Activated CD8-positive, alpha-beta memory T cell treated with anti-CD3 and anti-CD28 coated beads for 24 hours (primary cell): Measurements from ENCODE around the gene MINK1.

Experiments used
- DNase-seq: peaks from one replicate; pipeline ENCODE4 v3.0.0-alpha.2; 2020

MINK1 gene

DNA sequence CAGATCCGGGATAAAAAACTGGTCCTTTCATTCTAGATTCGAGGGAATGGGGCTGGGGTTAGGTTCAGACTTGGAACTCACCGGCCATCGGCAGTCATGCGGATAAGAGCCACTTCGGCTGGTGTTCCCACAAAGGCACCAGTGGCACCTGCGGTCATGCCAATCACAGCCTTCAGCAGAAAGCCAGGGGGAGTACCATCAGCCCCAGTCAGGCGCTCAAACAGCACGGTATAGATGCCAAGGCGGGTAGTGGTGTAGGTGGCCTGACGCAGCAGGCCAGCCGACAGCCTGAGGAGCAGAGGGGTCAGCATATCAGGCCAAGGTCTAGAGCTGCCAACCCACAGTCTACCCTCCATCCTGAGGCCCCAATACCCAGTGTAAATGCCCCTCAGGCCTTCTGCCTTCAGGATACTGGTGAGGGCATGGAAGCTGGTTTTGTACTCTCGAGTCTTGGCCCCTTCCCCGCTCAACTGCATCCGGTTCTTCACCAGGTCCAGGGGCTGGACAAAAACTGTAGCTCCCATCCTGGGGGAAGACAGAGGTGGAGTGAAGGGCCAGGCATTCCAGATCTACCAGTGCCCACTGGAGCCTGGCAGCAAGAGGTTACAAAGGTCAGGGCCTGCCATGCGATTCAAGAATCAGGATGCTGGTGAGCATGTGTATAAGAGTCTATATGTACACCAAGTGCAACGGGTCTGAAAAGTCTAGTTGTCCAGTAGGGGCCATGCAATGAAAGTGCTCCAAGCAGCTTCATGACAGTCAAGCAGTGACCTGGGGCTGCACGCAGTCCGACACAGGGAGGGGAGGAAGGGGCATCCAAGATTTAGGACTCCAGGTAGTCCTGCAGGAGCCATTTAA, 105.8 kb downstream of the MINK1 start:
- no peak for DNase-seq

DNA sequence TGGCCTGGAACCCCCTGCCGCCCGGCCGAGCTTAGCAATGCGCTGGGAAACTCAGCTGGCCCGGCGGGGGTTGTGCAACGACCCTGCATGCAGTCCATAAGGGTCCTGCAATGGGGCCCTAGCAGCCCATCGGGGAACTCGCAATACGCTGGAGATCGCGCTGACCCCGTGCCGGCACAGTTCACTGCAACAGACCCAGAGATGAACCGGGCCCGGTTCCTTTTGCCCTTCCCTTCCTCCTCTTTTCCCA, 106.3 kb downstream of the MINK1 start:
- DNase-seq = no peak

DNA sequence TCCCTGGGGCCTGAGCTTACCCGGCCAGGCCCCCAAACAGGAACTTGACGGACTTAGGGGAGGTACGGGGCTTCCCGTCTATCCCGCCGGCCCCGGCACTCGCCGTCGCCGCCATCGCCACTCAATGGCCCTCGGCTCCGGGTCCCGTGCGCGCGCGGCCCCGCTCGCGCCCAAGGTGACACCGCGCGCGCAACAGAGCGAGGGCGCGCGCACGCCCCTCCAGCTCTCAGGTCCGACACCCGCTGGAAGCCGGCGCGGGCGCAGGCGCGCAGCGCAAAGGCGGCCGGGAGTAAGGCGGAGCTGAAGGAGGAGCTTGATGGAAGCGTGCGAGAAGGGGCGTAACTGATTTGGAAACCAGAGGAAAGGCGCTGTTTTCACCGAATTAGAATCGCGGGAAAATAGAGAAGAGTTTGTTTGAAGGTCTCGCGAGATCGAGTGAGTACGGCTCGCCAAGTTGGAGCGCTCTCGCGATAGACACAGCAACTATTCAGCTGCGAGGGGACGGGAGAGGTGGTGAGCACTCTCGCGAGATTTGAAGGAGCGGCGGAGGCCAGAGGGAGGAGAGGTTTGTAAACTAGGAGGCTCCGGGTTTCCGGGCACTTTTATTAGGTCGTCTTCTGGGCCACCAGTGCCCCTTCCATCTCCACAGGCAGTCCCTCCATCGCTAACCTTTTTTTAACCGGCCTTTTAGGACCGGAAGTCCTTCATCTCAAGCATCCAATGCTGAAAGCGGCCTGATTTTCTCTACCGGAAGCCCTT, 106.8 kb downstream of the MINK1 start, which contains the start of the genes RNF167 and SLC25A11:
Gene RNF167 (plus strand): TSS at position 473 of the 759 bp plus-strand sequence. CDS start 642 bp downstream, outside the sequence.
Gene SLC25A11 (minus strand): TSS at position 251 of the 759 bp plus-strand sequence. CDS start 136 bp downstream, at position 115.
- DNase-seq = peak; percentile 96

DNA sequence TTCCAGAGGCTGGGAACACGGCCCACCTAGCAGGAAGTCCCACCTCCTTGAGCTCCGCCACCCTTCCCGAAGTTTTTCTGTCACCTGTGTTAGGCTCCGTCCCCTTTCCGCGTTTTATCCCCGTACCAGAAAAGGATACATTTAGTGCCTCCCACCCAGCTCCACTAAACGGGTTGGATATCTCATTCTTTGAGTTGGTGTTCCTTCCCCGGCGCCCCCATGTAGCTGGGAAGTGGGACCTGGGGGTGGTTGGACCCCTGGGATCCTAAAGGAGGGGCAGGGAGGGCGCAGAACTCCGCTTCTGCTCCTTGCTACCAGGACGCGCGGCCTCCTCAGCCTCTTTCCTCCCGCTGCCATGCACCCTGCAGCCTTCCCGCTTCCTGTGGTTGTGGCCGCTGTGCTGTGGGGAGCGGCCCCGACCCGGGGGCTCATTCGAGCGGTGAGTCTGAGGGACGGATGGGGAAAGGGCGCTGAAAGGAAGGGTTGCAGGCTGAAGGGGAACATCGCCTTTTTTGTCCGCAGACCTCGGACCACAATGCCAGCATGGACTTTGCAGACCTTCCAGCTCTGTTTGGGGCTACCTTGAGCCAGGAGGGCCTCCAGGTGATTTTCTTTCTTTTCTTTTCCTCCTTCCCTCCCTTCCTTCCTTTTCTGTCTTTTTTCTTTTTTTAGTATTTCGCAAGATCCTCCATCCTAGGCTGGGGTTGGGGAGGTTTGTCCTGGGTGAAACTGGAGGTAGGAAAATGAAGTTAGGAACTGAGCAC, 107.6 kb downstream of the MINK1 start:
- no peak for DNase-seq

DNA sequence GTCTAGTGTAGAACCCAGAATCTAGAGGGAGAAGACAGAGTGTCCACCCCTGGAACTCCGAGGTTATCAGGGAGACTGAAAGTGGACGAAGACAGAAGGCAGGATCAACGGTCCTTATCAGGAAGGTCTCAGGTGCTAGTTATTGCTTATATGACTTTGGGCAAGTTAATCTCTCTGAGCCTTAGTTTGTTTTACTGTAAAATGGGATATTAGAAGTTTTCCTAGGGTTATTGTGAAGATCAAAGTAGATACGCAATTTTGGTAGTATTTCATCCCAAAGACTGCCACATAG, 108.1 kb downstream of the MINK1 start:
- DNase-seq = no peak

DNA sequence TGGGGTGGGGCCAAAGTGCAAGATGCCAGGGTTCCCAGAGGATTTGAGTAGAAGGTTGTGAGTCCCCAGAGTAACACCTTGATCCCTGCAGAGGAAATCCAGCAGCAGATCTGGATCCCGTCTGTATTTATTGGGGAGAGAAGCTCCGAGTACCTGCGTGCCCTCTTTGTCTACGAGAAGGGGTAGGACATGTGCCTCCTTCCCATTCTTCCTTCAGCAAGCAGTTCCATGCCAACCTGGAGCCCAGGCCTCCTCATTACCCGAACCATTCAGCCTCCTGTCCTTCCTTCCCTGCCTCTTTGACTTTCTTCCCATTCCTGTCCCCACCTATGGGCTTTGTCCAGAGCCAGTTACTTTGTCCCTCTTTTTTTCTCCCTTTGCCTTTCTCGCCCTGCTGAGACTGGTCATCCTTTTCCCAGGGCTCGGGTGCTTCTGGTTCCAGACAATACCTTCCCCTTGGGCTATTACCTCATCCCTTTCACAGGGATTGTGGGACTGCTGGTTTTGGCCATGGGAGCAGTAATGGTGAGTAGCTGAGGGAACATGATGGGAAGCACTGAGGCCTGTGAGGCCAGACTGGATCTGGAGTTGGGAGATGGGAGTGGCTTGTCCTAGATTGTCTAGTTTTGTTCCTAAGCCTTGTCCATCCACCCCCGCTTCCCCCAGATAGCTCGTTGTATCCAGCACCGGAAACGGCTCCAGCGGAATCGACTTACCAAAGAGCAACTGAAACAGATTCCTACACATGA, 109.8 kb downstream of the MINK1 start:
- no peak for DNase-seq

DNA sequence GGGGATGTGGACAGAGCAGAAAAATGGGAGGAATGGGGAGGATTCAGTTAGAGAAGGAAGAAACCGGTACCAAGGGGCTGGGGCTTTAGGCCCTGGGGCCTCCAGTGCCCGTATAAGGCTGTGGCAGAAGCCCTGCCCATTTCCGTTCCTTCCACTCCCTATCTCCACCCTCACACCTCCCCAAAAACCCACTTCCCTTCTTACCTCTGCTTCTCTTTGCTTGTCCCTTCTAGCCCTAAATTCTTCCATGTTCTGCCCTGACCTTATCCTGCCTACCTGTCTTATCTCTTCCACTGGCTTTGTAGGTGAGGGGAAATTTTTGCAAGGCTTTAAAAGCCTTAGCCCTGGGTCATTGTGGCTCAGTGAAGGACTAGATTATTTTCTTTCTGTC, 111.0 kb downstream of the MINK1 start:
- DNase-seq = peak; percentile 73

DNA sequence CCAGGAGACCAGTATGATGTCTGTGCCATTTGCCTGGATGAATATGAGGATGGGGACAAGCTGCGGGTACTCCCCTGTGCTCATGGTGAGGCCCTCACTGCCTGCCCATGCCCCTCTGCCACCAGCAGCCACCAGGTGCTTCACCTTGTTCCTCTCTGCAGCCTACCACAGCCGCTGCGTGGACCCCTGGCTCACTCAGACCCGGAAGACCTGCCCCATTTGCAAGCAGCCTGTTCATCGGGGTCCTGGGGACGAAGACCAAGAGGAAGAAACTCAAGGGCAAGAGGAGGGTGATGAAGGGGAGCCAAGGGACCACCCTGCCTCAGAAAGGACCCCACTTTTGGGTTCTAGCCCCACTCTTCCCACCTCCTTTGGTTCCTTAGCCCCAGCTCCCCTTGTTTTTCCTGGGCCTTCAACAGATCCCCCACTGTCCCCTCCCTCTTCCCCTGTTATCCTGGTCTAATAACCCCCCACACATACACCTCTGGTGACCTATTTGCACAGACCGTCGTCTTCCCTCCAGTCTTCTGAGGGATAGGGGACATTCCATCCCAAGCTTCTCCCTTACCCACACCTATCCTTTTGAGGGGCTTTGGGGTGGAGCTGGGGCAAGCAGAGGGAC, 111.5 kb downstream of the MINK1 start:
- peak; percentile 77 for DNase-seq

DNA sequence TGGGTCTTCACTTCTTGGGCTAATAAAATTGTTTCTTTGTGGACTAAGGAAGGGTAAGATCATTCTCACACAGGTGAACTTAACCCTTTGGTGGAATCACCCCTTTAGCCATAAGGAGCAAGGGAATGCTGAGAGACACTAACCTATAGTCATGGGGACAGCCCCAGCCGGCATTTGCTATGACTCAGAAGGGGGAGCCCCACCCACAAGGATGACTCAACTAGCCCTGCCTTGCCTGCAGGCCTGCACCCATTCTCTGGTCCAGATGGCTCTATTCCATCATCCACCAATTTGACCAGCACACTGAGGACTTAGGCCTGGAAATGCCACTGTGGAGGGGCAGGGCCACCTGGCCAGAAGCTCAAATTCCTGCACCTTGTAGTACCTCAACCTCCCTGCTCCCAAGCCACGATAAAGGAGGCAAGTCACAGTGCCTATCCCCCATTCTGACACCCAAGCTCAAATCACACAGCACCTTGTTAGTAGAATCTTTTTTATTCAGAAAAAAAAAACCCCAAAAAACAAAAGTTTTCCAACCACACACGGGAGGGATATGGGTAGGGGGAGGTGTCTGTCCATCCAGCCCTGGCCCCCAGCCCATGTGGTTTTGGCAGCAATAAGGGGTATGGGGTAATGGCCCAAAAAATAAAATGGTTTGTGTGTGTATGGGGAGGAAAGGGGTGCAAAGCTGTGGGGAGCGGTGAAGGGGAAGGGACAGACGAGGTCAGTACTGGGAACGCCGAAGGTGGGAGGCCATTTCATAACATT, 112.2 kb downstream of the MINK1 start:
- DNase-seq = peak; percentile 92

DNA sequence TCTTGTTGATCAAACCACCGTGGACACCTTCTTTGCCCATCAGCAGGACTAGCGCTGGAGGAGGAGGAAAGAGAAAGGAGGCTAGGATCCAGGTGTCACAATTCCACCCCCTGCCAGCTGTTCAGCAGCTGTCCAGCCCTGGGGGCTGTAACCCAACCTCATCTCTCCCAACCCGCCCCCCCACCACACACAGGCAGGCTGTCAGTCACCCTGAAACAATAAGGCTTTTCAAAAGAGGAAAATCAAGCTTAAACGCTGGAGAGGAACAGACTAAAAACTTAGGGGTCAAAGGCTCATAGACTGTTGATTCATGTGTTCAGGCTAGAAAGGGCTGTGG, 112.8 kb downstream of the MINK1 start:
- DNase-seq = no peak

DNA sequence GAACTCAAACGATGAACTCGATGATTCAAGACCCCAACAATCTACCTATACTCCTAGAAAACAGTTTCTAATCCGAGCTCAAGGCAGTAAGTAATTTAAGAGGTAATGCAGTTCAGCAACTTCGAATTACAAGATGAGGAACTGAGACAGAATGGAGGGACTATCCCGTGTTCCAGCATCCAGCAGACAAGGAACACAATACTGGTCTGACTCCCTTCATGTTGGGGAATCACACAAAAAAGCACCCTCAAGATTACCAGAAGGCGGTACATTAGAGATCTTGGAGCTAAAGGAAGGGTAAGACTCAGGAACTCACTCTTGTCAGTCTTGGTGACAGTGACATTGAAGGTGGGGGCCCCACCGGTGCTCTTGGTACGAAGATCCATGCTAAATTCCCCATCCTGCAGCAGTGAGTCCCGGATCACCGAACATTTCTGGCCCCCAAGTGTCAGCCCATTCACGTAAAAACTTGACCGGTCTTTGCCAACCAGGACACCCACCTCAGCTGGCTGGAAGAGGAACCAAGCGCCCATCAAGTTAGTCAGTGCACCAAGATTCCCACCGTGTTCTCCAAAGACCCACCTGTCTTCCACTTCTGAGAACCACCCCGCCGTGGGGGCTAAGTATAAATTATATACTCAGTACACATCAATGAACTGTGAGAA, 113.3 kb downstream of the MINK1 start:
- no peak for DNase-seq

DNA sequence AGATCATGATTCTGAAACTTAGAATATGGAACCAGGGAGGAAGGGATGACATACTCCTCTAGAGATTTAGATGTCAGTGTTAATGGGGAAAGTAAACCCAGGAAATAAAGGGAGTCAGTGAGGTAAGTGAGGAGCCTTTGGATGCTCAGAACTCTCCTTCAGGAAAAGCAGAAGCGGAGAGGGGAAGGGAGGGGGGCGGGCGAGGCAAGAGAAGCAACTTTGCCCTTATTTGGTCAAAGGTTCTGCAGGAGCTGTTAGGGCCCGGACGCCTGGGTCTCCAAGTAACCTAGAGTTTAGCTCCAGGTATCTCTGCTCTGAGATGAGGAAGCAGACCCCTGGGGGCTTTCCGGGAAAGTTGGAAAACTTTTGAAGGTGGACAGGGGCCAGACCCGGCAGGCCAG, 113.9 kb downstream of the MINK1 start:
- no peak for DNase-seq
